Natural killer cell (primary cell): ENCODE measurements around the gene TFAP2B. TPM values are rescaled to one million over a fixed set of nuclear protein-coding genes. Genes with fewer than 3 reads are reported as not detected.

Source experiments
- ATAC-seq, 3 donors: fragments of 150-1000 bp in 2 of 3; fragments of 200-7000 bp in 1 of 3; cut with Tn5 transposase; 1 replicate in 1 of 3; 2 replicates in 2 of 3; pipeline ENCODE4 v1.10.0; 2021; ENCODE audit warnings: mild to moderate bottlenecking in 2 of 3, moderate library complexity in 2 of 3
- DNase-seq, 2 donors: peaks; one replicate each; pipeline versions ENCODE4 v3.0.0 to v3.0.0-alpha.2; 2013 to 2021; ENCODE audit warnings: mixed read lengths in 1 of 2
- H3K27ac ChIP-seq: one replicate; pipeline ENCODE4 v1.5.1; 2013; ENCODE audit warnings: mild to moderate bottlenecking, low read length
- H3K27me3 ChIP-seq: one replicate; pipeline ENCODE4 v1.6.1; 2013; ENCODE audit warnings: low read length; ENCODE audit not compliant: control insufficient read depth, insufficient read depth
- H3K36me3 ChIP-seq: one replicate; pipeline ENCODE4 v1.6.1; 2013; ENCODE audit warnings: low read length; ENCODE audit not compliant: control insufficient read depth, insufficient read depth
- H3K4me1 ChIP-seq: one replicate; pipeline ENCODE4 v1.6.1; 2013; ENCODE audit warnings: low read length; ENCODE audit not compliant: control insufficient read depth, insufficient read depth
- H3K4me3 ChIP-seq: one replicate; pipeline ENCODE4 v1.5.1; 2013; ENCODE audit warnings: low read length
- H3K9me3 ChIP-seq: one replicate; pipeline ENCODE4 v1.6.1; 2013; ENCODE audit warnings: low read length; ENCODE audit not compliant: control insufficient read depth, insufficient read depth
- H3K27ac Mint-ChIP-seq, 2 donors: one replicate each; pipeline ENCODE4 v1.8.0; 2022; ENCODE audit warnings: mild to moderate bottlenecking in 2 of 2, mixed read lengths in 2 of 2, moderate library complexity in 1 of 2
- H3K27me3 Mint-ChIP-seq, 2 donors: one replicate each; pipeline ENCODE4 v1.8.0; 2022; ENCODE audit warnings: low read depth in 2 of 2, mixed read lengths in 2 of 2
- H3K36me3 Mint-ChIP-seq: one replicate; pipeline ENCODE4 v1.8.0; 2022; ENCODE audit warnings: mixed read lengths
- H3K4me1 Mint-ChIP-seq, 2 donors: one replicate each; pipeline ENCODE4 v1.8.0; 2022; ENCODE audit warnings: mixed read lengths in 2 of 2
- H3K4me3 Mint-ChIP-seq: one replicate; pipeline ENCODE4 v1.8.0; 2022; ENCODE audit warnings: mild to moderate bottlenecking, moderate library complexity, mixed read lengths
- H3K9me3 Mint-ChIP-seq, 2 donors: one replicate each; pipeline ENCODE4 v1.8.0; 2022; ENCODE audit warnings: mixed read lengths in 2 of 2
- WGBS: methylation state at CpG from one replicate; pipeline ENCODE4 v1.1.7; 2013; ENCODE audit warnings: missing lambda C conversion rate; ENCODE audit not compliant: insufficient coverage; 5-methylcytosine and 5-hydroxymethylcytosine counted together
- intact Hi-C: fragments of 100-400 bp; cut with micrococcal nuclease; formaldehyde crosslinking; loops from one replicate; pipeline ENCODE4 v1.14.2; 2022
- total RNA-seq, 4 donors: library from RNA; stranded (reverse); fragments of 120-200 nt in 1 of 4; gene quantifications; one replicate each; pipeline versions ENCODE4 v1.2.3 to v1.2.4, GENCODE V29; 2013 to 2022
- TF ChIP-seq, protein P1 (sequence below): fragments of 200-600 bp; IDR thresholded peaks from one replicate; pipeline ENCODE4 v1.8.0; 2022; ENCODE audit warnings: antibody characterized with exemption

The TFAP2B gene
- total RNA-seq, 3 donors from 2014 or later (not counting 1 experiment from before 2014, with no cell fraction given): not detected

DNA sequence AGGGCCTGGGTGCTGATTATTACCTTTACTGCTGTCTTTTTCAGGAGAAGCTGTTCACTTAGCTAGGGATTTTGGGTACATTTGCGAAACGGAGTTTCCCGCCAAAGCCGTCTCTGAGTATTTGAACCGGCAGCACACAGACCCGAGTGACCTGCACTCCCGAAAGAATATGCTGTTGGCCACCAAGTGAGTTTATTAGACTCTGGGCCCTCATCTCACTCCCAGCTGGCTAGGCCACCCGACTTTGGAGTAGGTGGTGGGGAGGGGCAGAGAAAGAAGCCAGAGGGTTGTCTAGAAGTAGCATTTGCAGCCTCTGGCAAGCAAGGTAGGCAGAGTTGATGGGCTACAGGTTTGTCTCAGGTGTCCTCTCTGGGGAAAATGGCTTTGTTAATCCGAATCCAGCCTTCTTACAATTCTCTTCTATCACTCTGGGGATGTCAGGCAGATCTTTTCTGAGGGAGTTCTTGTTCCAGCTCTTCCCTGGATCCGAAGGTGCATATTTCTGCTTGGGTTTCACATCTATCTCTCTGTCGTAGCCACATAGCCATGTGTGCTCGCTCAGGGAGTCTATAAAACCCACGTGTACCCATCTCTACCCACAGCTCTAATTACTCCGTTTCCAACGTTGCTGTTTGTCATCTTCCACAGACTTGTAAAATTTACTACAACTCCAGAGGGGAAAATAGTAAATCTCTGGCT lies 21.6 kb downstream of the TFAP2B start:
- Histone ChIP-seq H3K4me1 (no peaks in the 10 kb centered on the region), H3K9me3 (no peaks in the 10 kb centered on the region), H3K27ac (no peak overlapping the region), H3K36me3 (no peaks in the 10 kb centered on the region), H3K27me3 (peaks cover 22% of the 10 kb centered on the region), H3K4me3 (no peak overlapping the region)
- Mint-ChIP-seq H3K9me3 (peaks cover 0 to 8% of the 10 kb centered on the region in 2 donors), H3K36me3 (peaks cover 25% of the 10 kb centered on the region), H3K27me3 (peaks cover 60 to 67% of the 10 kb centered on the region in 2 donors), H3K4me1 (no peaks in the 10 kb centered on the region), H3K4me3 (no peak overlapping the region), H3K27ac (no peak overlapping the region)
- WGBS: 20% methylated on average over 13 of the region's 15 CpGs
- intact Hi-C loops: no loop called here
- ATAC-seq (no peak), DNase-seq (no peak)
- TF ChIP-seq, protein P1, sequence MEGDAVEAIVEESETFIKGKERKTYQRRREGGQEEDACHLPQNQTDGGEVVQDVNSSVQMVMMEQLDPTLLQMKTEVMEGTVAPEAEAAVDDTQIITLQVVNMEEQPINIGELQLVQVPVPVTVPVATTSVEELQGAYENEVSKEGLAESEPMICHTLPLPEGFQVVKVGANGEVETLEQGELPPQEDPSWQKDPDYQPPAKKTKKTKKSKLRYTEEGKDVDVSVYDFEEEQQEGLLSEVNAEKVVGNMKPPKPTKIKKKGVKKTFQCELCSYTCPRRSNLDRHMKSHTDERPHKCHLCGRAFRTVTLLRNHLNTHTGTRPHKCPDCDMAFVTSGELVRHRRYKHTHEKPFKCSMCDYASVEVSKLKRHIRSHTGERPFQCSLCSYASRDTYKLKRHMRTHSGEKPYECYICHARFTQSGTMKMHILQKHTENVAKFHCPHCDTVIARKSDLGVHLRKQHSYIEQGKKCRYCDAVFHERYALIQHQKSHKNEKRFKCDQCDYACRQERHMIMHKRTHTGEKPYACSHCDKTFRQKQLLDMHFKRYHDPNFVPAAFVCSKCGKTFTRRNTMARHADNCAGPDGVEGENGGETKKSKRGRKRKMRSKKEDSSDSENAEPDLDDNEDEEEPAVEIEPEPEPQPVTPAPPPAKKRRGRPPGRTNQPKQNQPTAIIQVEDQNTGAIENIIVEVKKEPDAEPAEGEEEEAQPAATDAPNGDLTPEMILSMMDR: no peak

DNA sequence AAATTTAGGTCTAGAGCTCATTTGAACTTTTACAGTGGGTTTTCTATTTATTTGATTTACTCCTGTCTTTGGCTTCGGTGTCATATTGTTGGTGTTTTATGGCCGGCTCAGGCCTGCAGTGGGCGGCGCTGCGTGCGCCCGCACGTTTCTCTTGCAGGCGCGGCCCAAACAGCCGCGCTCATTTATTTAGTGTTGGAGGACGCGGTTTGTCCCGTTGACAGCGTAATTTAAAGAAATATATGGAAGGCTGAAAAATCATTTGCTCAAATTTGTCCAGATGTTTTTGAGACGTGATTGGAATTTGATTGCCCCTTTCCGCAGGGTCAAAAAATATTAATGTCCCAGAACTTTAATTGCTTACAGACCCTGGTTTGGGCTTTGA lies 22.1 kb downstream of the TFAP2B start:
- TF ChIP-seq, protein P1: no peak
- Mint-ChIP-seq H3K27me3 (peaks cover 58 to 61% of the 10 kb centered on the region in 2 donors), H3K36me3 (peaks cover 19% of the 10 kb centered on the region), H3K27ac (no peak overlapping the region), H3K4me3 (no peak overlapping the region), H3K9me3 (peaks cover 0 to 3% of the 10 kb centered on the region in 2 donors), H3K4me1 (no peaks in the 10 kb centered on the region)
- Histone ChIP-seq H3K36me3 (no peaks in the 10 kb centered on the region), H3K27ac (no peak overlapping the region), H3K9me3 (no peaks in the 10 kb centered on the region), H3K27me3 (peaks cover 21% of the 10 kb centered on the region), H3K4me3 (no peak overlapping the region), H3K4me1 (no peaks in the 10 kb centered on the region)
- DNase-seq (no peak), ATAC-seq (no peak)
- WGBS: 11% methylated on average over 18 of the region's 18 CpGs
- intact Hi-C loops: no loop called here

GRCh38 chr6:50842446-50842845 lies 23.8 kb downstream of the TFAP2B start:
- 14% methylated on average over 7 of the region's 7 CpGs for WGBS
- Mint-ChIP-seq H3K27ac (no peak overlapping the region), H3K27me3 (peaks cover 58 to 59% of the 10 kb centered on the region in 2 donors)

More at GRCh38 chr6:50842446-50842845, 23.8 kb downstream of the TFAP2B start:
- Mint-ChIP-seq H3K4me3 (no peak overlapping the region), H3K9me3 (peaks cover 0 to under 1% of the 10 kb centered on the region in 2 donors), H3K36me3 (peaks cover 12% of the 10 kb centered on the region), H3K4me1 (no peaks in the 10 kb centered on the region)
- no peaks in the 10 kb centered on the region for H3K36me3 ChIP-seq
- H3K4me3 ChIP-seq: no peak overlapping the region
- intact Hi-C loops: no loop called here
- no peaks in the 10 kb centered on the region for H3K9me3 ChIP-seq
- DNase-seq (no peak), ATAC-seq (no peak)
- H3K4me1 ChIP-seq: no peaks in the 10 kb centered on the region
- H3K27ac ChIP-seq: no peak overlapping the region
- TF ChIP-seq, protein P1: no peak
- H3K27me3 ChIP-seq: peaks cover 13% of the 10 kb centered on the region
